ENCODE results near the gene PDAP1. TPM values are rescaled to one million over a fixed set of nuclear protein-coding genes. Genes with fewer than 3 reads are reported as not detected.
"Not testable (repeated sequence)": the region's sequence is repeated elsewhere in the genome, so short reads cannot be mapped to it uniquely, and the experiment has no call there.

The PDAP1 gene
- total and polyA plus RNA-seq, 12 donors, result 71.4 to 312 (median 97.6) TPM

DNA sequence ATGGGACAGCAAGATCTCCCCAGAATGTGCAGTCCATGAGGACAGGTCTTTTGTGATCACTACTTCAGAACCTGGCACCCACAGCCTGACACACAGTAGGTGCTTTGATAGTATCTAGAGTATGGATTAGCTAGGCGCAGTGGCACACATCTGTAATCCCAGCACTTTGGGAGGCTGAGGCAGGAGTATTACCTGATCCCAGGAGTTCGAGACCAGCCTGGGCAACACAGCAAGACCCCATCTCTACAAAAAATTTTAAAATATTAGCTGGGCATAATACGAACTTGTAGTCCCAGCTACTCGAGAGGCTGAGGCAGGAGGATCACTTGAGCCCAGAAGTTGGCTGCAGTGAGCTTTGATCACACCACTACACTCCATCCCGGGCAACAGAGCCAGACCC is 56.1 kb downstream of the PDAP1 start:
- Histone ChIP-seq H3K27ac (no peak overlapping the region), H3K4me3 (no peak overlapping the region), H3K4me1 (no peaks in the 10 kb centered on the region), H3K9me3 (no peaks in the 10 kb centered on the region), H3K36me3 (peaks cover 0 to 100% (median 88%) of the 10 kb centered on the region in 9 donors), H3K27me3 (no peaks in the 10 kb centered on the region)
- no peak for DNase-seq
- ATAC-seq, result no peak
- TF ChIP-seq, protein P1, sequence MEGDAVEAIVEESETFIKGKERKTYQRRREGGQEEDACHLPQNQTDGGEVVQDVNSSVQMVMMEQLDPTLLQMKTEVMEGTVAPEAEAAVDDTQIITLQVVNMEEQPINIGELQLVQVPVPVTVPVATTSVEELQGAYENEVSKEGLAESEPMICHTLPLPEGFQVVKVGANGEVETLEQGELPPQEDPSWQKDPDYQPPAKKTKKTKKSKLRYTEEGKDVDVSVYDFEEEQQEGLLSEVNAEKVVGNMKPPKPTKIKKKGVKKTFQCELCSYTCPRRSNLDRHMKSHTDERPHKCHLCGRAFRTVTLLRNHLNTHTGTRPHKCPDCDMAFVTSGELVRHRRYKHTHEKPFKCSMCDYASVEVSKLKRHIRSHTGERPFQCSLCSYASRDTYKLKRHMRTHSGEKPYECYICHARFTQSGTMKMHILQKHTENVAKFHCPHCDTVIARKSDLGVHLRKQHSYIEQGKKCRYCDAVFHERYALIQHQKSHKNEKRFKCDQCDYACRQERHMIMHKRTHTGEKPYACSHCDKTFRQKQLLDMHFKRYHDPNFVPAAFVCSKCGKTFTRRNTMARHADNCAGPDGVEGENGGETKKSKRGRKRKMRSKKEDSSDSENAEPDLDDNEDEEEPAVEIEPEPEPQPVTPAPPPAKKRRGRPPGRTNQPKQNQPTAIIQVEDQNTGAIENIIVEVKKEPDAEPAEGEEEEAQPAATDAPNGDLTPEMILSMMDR (IDR thresholded peaks at IDR 0.05), result no peak
- intact Hi-C loops (cut with DNase I), result no loop called here
- WGBS, 2 donors, result 95 to 98% methylated on average over 5 of the region's 5 CpGs

DNA sequence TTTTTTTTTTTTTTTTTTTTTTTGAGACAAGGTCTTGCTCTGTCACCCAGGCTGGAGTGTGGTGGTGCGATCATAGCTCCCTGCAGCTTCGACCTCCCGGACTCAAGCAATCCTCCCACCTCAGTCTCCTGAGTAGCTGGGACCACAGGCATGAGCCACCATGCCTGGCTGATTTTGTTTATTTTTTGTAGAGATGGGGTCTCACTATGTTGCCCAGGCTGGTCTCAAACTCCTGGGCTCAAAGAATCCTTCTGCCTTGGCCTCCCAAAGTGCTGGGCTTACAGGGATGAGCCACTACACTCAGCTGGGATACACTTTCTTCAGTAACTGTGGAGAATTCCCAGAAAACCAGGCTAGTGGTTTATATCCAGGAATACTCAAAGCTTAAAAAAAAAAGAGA is 57.8 kb downstream of the PDAP1 start:
- intact Hi-C loops (cut with DNase I); H3K27me3 ChIP-seq; ATAC-seq; H3K4me1 ChIP-seq; DNase-seq; H3K4me3 ChIP-seq; H3K9me3 ChIP-seq; H3K27ac ChIP-seq: not testable (repeated sequence)
- H3K36me3 ChIP-seq, result peaks cover 0 to 100% (median 90%) of the 10 kb centered on the region in 9 donors
- WGBS, 2 donors, result 98 to 99% methylated on average over 3 of the region's 3 CpGs

Other genes starting within 250 kb of the PDAP1 start
- gene KPNA7, start 200.5 kb downstream of the PDAP1 start, total RNA-seq, result not detected
- under 1 TPM in 1 of 2 donors, not detected in 1; 0.04 TPM for gene KPNA7, start 200.5 kb downstream of the PDAP1 start, polyA plus RNA-seq
- gene MYH16, start 135.8 kb downstream of the PDAP1 start, total RNA-seq, result not detected
- gene MYH16, start 135.8 kb downstream of the PDAP1 start, polyA plus RNA-seq, result not detected
- gene ARPC1A, start 82.7 kb downstream of the PDAP1 start, total RNA-seq, result 100 to 1,000 TPM; 110 to 147 (median 134) TPM
- gene ARPC1A, start 82.7 kb downstream of the PDAP1 start, polyA plus RNA-seq, result 100 to 1,000 TPM in 1 of 2 donors, 10 to 100 TPM in 1; 93.1 to 213 TPM
- 10 to 100 TPM; 16.2 to 92.0 (median 19.0) TPM for gene ARPC1B, start 33.9 kb downstream of the PDAP1 start, total RNA-seq
- 100 to 1,000 TPM in 1 of 2 donors, 10 to 100 TPM in 1; 35.4 to 161 TPM for gene ARPC1B, start 33.9 kb downstream of the PDAP1 start, polyA plus RNA-seq
- 10 to 100 TPM; 28.3 to 59.7 (median 40.9) TPM for gene BUD31, start 372 bp upstream of the PDAP1 start, total RNA-seq
- 100 to 1,000 TPM in 1 of 2 donors, 10 to 100 TPM in 1; 81.7 to 116 TPM for gene BUD31, start 372 bp upstream of the PDAP1 start, polyA plus RNA-seq
- gene PTCD1, start 30.2 kb upstream of the PDAP1 start, total RNA-seq, result 1 to 10 TPM; 2.7 to 4.8 (median 3.1) TPM
- 1 to 10 TPM; 2.4 to 3.2 TPM for gene PTCD1, start 30.2 kb upstream of the PDAP1 start, polyA plus RNA-seq
- gene CPSF4, start 30.3 kb upstream of the PDAP1 start, total RNA-seq, result 10 to 100 TPM; 12.6 to 21.7 (median 15.7) TPM
- 10 to 100 TPM; 19.7 to 20.7 TPM for gene CPSF4, start 30.3 kb upstream of the PDAP1 start, polyA plus RNA-seq
- 100 to 1,000 TPM; 571 to 924 (median 746) TPM for gene ATP5MF, start 57.6 kb upstream of the PDAP1 start, total RNA-seq
- gene ATP5MF, start 57.6 kb upstream of the PDAP1 start, polyA plus RNA-seq, result 1,000 to 10,000 TPM; 2,534 to 4,161 TPM
- 1 to 10 TPM; 1.7 to 5.6 (median 3.7) TPM for gene ZNF789, start 64.3 kb upstream of the PDAP1 start, total RNA-seq
- 10 to 100 TPM in 1 of 2 donors, 1 to 10 TPM in 1; 2.5 to 10.9 TPM for gene ZNF789, start 64.3 kb upstream of the PDAP1 start, polyA plus RNA-seq
- 10 to 100 TPM; 14.1 to 20.2 (median 16.0) TPM for gene ZNF394, start 91.7 kb upstream of the PDAP1 start, total RNA-seq
- 10 to 100 TPM; 10.8 to 23.6 TPM for gene ZNF394, start 91.7 kb upstream of the PDAP1 start, polyA plus RNA-seq
- gene ZKSCAN5, start 96.1 kb upstream of the PDAP1 start, total RNA-seq, result 1 to 10 TPM; 5.7 to 8.5 (median 7.8) TPM
- gene ZKSCAN5, start 96.1 kb upstream of the PDAP1 start, polyA plus RNA-seq, result 1 to 10 TPM; 2.8 to 3.0 TPM
- 1 to 10 TPM; 4.3 to 7.7 (median 5.6) TPM for gene FAM200A, start 143.5 kb upstream of the PDAP1 start, total RNA-seq
- gene FAM200A, start 143.5 kb upstream of the PDAP1 start, polyA plus RNA-seq, result 1 to 10 TPM; 3.4 to 7.5 TPM
- gene ZNF655, start 150.0 kb upstream of the PDAP1 start, total RNA-seq, result 10 to 100 TPM; 27.2 to 37.6 (median 30.8) TPM
- gene ZNF655, start 150.0 kb upstream of the PDAP1 start, polyA plus RNA-seq, result 10 to 100 TPM; 22.0 to 54.1 TPM
- gene TMEM225B, start 189.7 kb upstream of the PDAP1 start, total RNA-seq, result under 1 TPM in 3 of 10 donors, not detected in 7; 0.20 to 0.23 (median 0.23) TPM
- under 1 TPM; 0.10 to 0.37 TPM for gene TMEM225B, start 189.7 kb upstream of the PDAP1 start, polyA plus RNA-seq
- gene ZSCAN25, start 208.3 kb upstream of the PDAP1 start, total RNA-seq, result 10 to 100 TPM in 3 of 10 donors, 1 to 10 TPM in 7; 6.1 to 10.5 (median 7.8) TPM
- gene ZSCAN25, start 208.3 kb upstream of the PDAP1 start, polyA plus RNA-seq, result 1 to 10 TPM; 2.5 to 3.6 TPM